Psoas muscle (tissue), 8 donors: Measurements from ENCODE around the gene MEIS2. TPM values are rescaled to one million over a fixed set of nuclear protein-coding genes. Genes with fewer than 3 reads are reported as not detected.

Experiments used
- ATAC-seq, 4 donors: fragments of 200-7000 bp; cut with Tn5 transposase; one replicate each; pipeline ENCODE4 v1.9.1; 2020; ENCODE audit warnings: moderate library complexity in 3 of 4, mild to moderate bottlenecking in 2 of 4
- DNase-seq, 2 donors: peaks; one replicate each; pipeline ENCODE4 v3.0.0-alpha.2; 2020
- H3K27ac ChIP-seq: fragments of 200-600 bp; one replicate; pipeline ENCODE4 v1.8.0; 2022
- H3K27me3 ChIP-seq, 3 donors: fragments of 200-600 bp in 1 of 3; one replicate each; pipeline versions ENCODE4 v1.6.1 to v1.8.0; 2013 to 2022; ENCODE audit warnings: low read length in 2 of 3, mild to moderate bottlenecking in 2 of 3, moderate library complexity in 1 of 3; ENCODE audit not compliant: insufficient read depth in 3 of 3
- H3K36me3 ChIP-seq, 2 donors: fragments of 200-600 bp in 1 of 2; one replicate each; pipeline versions ENCODE4 v1.6.1 to v1.8.0; 2013 to 2022; ENCODE audit warnings: low read depth in 1 of 2, mild to moderate bottlenecking in 1 of 2, moderate library complexity in 1 of 2; ENCODE audit not compliant: insufficient read depth in 1 of 2
- H3K4me1 ChIP-seq: fragments of 200-600 bp; one replicate; pipeline ENCODE4 v1.8.0; 2022
- H3K4me3 ChIP-seq: fragments of 200-600 bp; one replicate; pipeline ENCODE4 v1.8.0; 2022; ENCODE audit warnings: mild to moderate bottlenecking
- H3K9me3 ChIP-seq: fragments of 200-600 bp; one replicate; pipeline ENCODE4 v1.8.0; 2022
- CTCF ChIP-seq: fragments of 200-600 bp; IDR thresholded peaks from one replicate; pipeline ENCODE4 v1.8.0; 2022; ENCODE audit warnings: antibody characterized with exemption
- WGBS, 3 donors: extraction: QIAGEN DNeasy Blood & Tissue Kit; methylation state at CpG; one replicate each; pipeline versions ENCODE4 v1.1.6 to v1.1.7; 2013; 5-methylcytosine and 5-hydroxymethylcytosine counted together
- intact Hi-C, 2 donors: fragments of 100-400 bp; cut with DNase I; formaldehyde crosslinking; loops; one replicate each; pipeline versions ENCODE4 v1.11.0 to v1.14.2; 2022
- polyA plus RNA-seq, 3 donors: library from polyadenylated mRNA; stranded (reverse); fragments of 200-250 nt; gene quantifications; one replicate each; pipeline ENCODE4 v1.2.3, GENCODE V29; 2013
- total RNA-seq, 4 donors: library from RNA; stranded (reverse); fragmentation: NEBNext Ultra II Directional in 2 of 4; extraction: Animal tissue kit (Norgen Biotek cat#: 25700) in 2 of 4; gene quantifications; one replicate each; pipeline versions ENCODE4 v1.2.1 to v1.2.4, GENCODE V29; 2021 to 2023
- donor health status: healthy with polysubstance abuse.
- donor health status: DM: no; HTN: no; CAD: no; lungs with moderate emphysema.
- donor health status: Bipolar disorder and iron deficiency.
- donor health status: healthy.
- donor health status: DM: yes; HTN: yes; CAD: no.
- donor health status: DM: no; HTN: no; CAD: no.
- donor health status: DM: no; HTN: no; CAD: no.
- donor health status: DM: yes; HTN: yes; CAD: no.

Gene MEIS2
- total and polyA plus RNA-seq, 7 donors: 0.42 to 24.3 (median 1.9) TPM

DNA sequence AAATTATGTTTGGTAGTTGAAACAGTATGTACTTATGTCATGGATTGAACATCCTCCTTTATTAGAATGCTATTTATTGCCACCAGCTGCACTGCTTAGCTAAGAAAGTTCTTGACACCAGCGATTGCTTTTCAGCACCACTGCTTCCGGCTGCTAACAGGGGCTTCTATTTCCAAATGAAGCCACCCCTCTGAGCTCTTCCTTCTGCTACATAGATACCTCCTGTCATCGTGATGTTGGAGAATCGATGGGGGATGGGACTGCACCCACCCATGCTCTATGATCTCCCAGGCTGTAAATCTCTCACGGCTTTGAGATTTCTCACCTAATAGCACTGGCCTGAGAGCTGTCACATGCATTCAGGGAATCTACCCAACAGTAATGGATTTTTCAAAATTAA lies 259.2 kb downstream of the MEIS2 start:
- H3K4me3 ChIP-seq: no peak overlapping the region
- H3K27ac ChIP-seq: no peak overlapping the region
- intact Hi-C loops: no loop called here
- WGBS, 3 donors: 22 to 31% (median 26%) methylated on average over 5 of the region's 5 CpGs
- no peak for ATAC-seq
- no peaks in the 10 kb centered on the region for H3K36me3 ChIP-seq
- no peaks in the 10 kb centered on the region for H3K27me3 ChIP-seq
- TF ChIP-seq CTCF: no peak
- DNase-seq: no peak
- H3K4me1 ChIP-seq: no peaks in the 10 kb centered on the region
- H3K9me3 ChIP-seq: no peaks in the 10 kb centered on the region
